Stomach (tissue), 4 donors: ENCODE results near the gene PLPP4.

ENCODE experiments used
- EP300 ChIP-seq: sonication (generic); formaldehyde crosslinking; IDR thresholded peaks from one replicate; pipeline ENCODE4 v1.6.1; 2017; ENCODE audit warnings: antibody characterized with exemption
- POLR2A ChIP-seq, 4 donors: fragments of 450-650 bp; IDR thresholded peaks; one replicate each; pipeline ENCODE4 v1.6.1; 2016; ENCODE audit warnings: antibody characterized with exemption in 4 of 4, control low read depth in 2 of 4, mild to moderate bottlenecking in 1 of 4, moderate library complexity in 1 of 4

DNA sequence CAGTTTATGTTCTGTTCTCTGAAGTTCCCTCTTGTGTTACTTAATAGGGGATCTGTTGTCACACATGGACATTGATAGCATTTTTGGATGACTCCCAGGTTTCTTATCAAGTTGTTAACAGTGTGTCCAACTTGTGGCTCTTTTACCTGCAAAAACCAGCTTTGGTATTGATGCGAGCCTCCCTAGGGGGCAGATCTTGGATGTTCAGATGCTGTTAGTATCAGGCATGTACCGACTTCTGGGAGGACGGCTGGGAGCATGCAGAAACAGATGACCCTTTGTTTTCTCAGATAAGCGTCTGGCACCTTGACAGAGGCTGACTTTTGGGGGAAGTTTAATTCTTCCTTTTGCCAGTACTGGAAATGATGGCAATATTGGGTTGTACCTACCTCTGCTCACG lies 2.2 kb downstream of the PLPP4 start:
- TF ChIP-seq EP300: no peak
- no peak for TF ChIP-seq POLR2A (IDR thresholded peaks at IDR 0.05)
